NB4 (cell line): ENCODE measurements around the gene PPP1CA.

Experiments
- DNase-seq: peaks from one replicate; pipeline ENCODE4 v3.0.0; 2010; ENCODE audit warnings: low read depth
- H3K4me3 ChIP-seq: one replicate; pipeline ENCODE4 v1.5.1; 2011; ENCODE audit warnings: mild to moderate bottlenecking, low read depth, low read length, moderate library complexity
- MAX ChIP-seq: IDR thresholded peaks from 2 replicates; pipeline ENCODE4 v1.6.1; 2011; ENCODE audit warnings: low read depth, low read length
- MYC ChIP-seq: IDR thresholded peaks from 2 replicates; pipeline ENCODE4 v1.6.1; 2011; ENCODE audit warnings: low read depth, low read length
- POLR2A ChIP-seq: IDR thresholded peaks from 2 replicates; pipeline ENCODE4 v1.6.1; 2011; ENCODE audit warnings: mild to moderate bottlenecking; ENCODE audit not compliant: insufficient read length; ENCODE audit errors: extremely low read depth
- TF ChIP-seq, protein P1 (sequence below): IDR thresholded peaks from one replicate; pipeline ENCODE4 v1.5.1; 2012; ENCODE audit warnings: low read depth, low read length

The PPP1CA gene

GRCh38 chr11:67384851-67385366 lies 16.7 kb downstream of the PPP1CA start:
- TF ChIP-seq POLR2A (no peak), MYC (no peak)
- DNase-seq = no peak
- H3K4me3 ChIP-seq = no peak overlapping the region

- TF ChIP-seq MAX = peak; percentile 50; the same call in 1 of the 2 replicates
- TF ChIP-seq MYC = no peak
- no peak for TF ChIP-seq POLR2A
- TF ChIP-seq, protein P1, sequence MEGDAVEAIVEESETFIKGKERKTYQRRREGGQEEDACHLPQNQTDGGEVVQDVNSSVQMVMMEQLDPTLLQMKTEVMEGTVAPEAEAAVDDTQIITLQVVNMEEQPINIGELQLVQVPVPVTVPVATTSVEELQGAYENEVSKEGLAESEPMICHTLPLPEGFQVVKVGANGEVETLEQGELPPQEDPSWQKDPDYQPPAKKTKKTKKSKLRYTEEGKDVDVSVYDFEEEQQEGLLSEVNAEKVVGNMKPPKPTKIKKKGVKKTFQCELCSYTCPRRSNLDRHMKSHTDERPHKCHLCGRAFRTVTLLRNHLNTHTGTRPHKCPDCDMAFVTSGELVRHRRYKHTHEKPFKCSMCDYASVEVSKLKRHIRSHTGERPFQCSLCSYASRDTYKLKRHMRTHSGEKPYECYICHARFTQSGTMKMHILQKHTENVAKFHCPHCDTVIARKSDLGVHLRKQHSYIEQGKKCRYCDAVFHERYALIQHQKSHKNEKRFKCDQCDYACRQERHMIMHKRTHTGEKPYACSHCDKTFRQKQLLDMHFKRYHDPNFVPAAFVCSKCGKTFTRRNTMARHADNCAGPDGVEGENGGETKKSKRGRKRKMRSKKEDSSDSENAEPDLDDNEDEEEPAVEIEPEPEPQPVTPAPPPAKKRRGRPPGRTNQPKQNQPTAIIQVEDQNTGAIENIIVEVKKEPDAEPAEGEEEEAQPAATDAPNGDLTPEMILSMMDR = peak; percentile 99
- peak; percentile 90 for DNase-seq
- H3K4me3 ChIP-seq = no peak overlapping the region
These were observed 19.2 kb downstream of the PPP1CA start for GRCh38 chr11:67382276-67383136.

- TF ChIP-seq MYC = peak; percentile 65
- no peak for TF ChIP-seq MAX
- peak overlapping the region; percentile 6 for H3K4me3 ChIP-seq
- peak; percentile 86 for DNase-seq
These were observed 20.2 kb downstream of the PPP1CA start for GRCh38 chr11:67381244-67381972.

GRCh38 chr11:67379061-67380058 lies 22.3 kb downstream of the PPP1CA start:
- TF ChIP-seq MYC (no peak), MAX (no peak), POLR2A (no peak)
- TF ChIP-seq, protein P1 = no peak
- DNase-seq = no peak
- no peak overlapping the region for H3K4me3 ChIP-seq

DNA sequence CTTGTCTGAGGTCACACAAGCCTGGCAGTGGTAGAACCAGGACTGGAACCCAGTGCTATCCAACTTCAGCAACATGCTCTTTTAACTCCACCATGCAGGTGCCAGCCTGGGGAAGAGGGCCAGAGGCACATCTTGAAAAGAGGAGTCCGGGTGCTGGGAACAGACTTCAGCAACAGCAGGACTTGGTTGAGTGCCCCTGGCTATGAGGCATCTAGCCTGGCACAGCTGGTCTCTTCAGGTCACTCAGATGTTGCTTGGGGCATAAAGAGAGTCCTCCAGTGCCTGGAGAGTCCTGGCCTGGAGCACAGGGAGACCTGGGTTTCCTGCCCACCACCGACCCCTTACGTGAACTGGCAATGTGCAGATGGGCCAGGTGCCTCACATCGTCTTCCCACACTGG lies 23.1 kb downstream of the PPP1CA start:
- no peak for TF ChIP-seq MAX
- H3K4me3 ChIP-seq = no peak overlapping the region
- DNase-seq = no peak

DNA sequence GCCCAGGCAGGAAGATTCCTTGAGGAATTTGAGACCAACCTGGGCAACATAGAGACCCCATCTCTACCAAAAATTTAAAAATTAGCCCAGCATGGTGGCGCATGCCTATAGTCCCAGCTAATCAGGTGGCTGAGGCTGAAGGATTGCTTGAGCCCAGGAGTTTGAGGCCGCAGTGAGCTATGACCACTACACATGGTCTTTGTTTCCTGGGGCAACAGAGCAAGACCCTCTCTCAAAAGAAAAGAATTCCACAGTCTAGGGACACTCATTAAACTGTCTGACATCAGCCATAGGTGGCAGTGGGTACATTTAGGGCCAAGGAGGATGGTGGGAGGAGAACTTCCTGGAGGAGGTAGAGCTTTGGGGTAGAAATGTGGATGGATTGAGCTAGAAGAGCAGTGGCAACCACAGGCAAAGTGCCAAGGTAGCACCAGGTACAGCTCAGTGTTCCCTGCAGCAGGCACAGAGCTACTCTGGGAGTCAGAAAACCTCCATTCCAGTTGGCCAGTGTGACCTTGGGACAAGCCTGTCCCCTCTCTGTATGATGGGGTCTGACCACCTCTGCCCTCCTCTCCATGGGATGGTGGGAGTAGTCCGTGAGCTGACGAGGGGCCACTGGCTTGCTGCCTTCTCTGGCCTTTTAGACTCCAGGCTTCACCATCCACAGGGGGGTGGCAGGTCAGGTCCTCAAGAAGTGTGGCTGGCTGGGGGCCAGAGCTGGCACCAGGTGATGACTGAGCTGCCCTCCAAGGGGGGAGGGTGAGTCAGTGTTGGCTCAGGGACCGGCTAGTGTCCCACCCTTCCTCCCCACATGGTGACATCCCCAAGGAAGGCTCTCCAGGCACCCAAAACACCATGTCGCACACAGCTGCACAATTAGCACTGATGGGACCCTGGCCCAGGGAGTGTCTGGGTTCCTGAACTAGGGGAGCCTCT lies 24.5 kb downstream of the PPP1CA start:
- H3K4me3 ChIP-seq = no peak overlapping the region
- no peak for DNase-seq
- TF ChIP-seq, protein P1 = no peak
- TF ChIP-seq POLR2A (no peak), MAX (no peak), MYC (no peak)
